Effector memory CD4-positive, alpha-beta T cell (primary cell): ENCODE results near the gene EIF1AX.
"Not testable (repeated sequence)": the region's sequence is repeated elsewhere in the genome, so short reads cannot be mapped to it uniquely, and the experiment has no call there.

Source experiments
- DNase-seq, 3 donors: peaks; one replicate each; pipeline ENCODE4 v3.0.0-alpha.2; 2020
- H3K27ac ChIP-seq: 2 replicates; pipeline ENCODE4 v1.7.0; 2013; ENCODE audit warnings: mild to moderate bottlenecking, low read length, moderate library complexity; ENCODE audit not compliant: insufficient read depth, poor library complexity, severe bottlenecking
- H3K27me3 ChIP-seq: replicated peaks from 2 replicates; pipeline ENCODE4 v1.7.0; 2013; ENCODE audit warnings: mild to moderate bottlenecking, low read length; ENCODE audit not compliant: insufficient read depth, control insufficient read depth, poor library complexity, severe bottlenecking
- H3K36me3 ChIP-seq: 2 replicates; pipeline ENCODE4 v1.7.0; 2013; ENCODE audit warnings: mild to moderate bottlenecking, low read length, moderate library complexity; ENCODE audit not compliant: control insufficient read depth, insufficient read depth
- H3K4me1 ChIP-seq: 2 replicates; pipeline ENCODE4 v1.7.0; 2013; ENCODE audit warnings: low read length, mild to moderate bottlenecking; ENCODE audit not compliant: control insufficient read depth, insufficient read depth, poor library complexity, severe bottlenecking
- H3K4me3 ChIP-seq: 2 replicates; pipeline ENCODE4 v1.7.0; 2013; ENCODE audit warnings: low read length, low read depth, mild to moderate bottlenecking; ENCODE audit not compliant: insufficient read depth, poor library complexity, severe bottlenecking
- H3K9me3 ChIP-seq: 2 replicates; pipeline ENCODE4 v1.7.0; 2013; ENCODE audit warnings: mild to moderate bottlenecking, low read length, moderate library complexity; ENCODE audit not compliant: control insufficient read depth
- total RNA-seq, 3 donors: gene quantifications; one replicate each; lab custom pipeline; 2026; lab: John Stamatoyannopoulos, UW

Gene EIF1AX, protein sequence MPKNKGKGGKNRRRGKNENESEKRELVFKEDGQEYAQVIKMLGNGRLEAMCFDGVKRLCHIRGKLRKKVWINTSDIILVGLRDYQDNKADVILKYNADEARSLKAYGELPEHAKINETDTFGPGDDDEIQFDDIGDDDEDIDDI
- total RNA-seq = 38.3 to 113 (median 66.1) reads per million in 3 donors

DNA sequence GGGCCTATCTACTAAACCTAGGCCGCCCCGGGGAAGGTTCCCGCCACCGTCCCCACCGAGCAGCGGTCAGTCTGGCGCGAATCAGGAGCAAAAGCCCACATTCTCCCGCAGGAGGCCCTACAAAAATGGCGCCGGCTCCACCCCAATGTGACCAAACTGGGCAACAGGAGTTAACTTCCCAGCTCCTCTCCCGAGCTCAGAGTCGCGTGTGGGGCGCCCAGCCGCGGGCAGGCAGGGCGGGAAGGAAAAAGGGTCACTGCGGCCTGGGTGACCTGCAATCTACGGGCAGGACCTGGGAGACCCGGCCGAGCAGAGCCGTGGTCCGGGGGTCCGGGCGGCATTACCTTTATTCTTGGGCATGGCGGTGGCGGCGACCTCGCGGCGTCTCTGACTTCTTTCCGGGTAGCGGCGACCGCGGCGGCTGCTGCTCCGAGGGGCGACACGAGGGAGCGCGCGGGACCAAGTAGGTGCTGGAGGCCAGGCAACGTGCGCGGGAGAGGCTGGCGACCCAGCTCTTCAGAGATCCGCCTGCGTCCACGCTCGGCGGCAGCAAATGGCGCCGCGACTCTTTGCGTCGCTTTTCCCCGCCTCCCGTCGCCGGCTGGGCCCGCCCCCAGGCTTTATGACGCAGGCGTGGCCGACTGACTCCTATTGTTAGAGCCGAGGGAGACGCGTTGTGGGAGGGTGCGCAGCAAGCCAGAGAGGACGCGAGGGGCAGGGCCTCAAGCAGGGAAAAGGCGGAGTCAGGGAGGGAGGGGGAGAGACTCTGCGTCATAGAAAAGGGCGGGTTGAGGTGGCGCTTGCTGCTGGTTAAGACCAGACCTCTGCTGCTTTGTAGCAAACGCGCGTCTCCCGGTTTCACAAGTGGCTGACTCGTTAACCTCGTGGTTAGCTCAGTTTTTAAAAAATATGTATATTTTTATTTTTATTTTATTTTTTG is at the start of gene EIF1AX:
Gene EIF1AX (minus strand): TSS at position 558 of the 940 bp plus-strand sequence. CDS start 198 bp downstream, at position 360.
- no peaks in the 10 kb centered on the region for H3K9me3 ChIP-seq
- H3K27me3 ChIP-seq = no peaks in the 10 kb centered on the region
- H3K27ac ChIP-seq = peak within 1 kb of the TSS; percentile 80
- peak; percentile 92 to 99 (median 93) for DNase-seq
- H3K4me1 ChIP-seq = peaks cover 16% of the 10 kb centered on the region
- peak within 1 kb of the TSS; percentile 98 for H3K4me3 ChIP-seq
- H3K36me3 ChIP-seq = peaks cover 10% of the 10 kb centered on the region

DNA sequence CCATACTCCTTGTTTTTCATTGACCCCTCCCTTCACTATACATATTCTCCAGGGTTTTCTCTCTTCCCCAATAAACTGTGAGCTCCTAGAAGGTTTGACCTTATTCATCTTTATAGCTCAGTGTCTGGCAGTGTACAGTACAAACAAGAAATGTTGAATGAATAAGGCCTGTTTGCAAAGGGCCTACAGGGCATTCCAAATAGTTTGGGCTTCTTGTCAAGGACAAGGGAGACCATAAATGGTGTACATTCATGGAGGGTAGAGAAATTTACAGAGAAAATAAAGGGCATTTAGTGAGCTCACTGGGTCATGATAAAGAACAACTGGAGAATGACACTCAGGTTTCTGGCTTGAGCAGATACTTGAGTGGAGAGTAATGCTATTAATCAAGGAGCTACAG is 47.5 kb upstream of the EIF1AX start:
- Histone ChIP-seq H3K36me3 (peaks cover 4% of the 10 kb centered on the region), H3K27ac (no peak overlapping the region), H3K9me3 (no peaks in the 10 kb centered on the region), H3K4me1 (no peaks in the 10 kb centered on the region), H3K4me3 (no peak overlapping the region), H3K27me3 (no peaks in the 10 kb centered on the region)
- DNase-seq = no peak

DNA sequence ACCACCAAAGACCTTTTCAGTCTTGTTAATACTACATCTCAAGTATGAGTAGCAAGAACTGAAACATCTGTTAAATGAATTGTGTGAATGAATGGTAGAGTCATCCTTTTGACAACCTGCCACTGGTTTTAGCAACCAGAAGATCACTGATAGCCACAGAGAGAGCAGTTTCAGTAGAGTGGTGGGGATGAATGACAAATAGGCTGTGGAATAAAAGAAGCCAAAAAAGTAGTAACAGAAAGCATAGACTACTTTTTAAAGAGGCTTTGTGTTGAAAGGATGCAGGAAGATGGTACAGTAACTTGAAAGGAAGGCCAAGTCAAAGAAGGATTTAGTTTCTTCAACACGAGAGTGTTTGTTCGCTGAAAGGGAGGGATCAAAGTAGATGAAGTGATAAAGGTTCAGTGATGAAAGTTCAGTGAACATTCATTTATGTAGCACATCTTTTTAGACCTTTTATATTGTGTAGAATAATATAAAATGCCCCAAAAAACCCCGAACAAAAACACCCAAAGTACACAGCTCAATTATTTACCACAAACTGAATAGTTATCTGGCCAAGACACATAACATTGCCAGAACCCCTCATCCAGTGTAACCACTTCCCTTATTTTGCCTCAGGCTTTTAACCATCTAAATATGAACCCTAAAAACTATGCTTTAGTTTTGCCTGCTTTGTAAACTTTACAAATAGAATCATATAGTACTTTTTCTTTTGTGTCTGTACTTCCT is 40.1 kb upstream of the EIF1AX start:
- DNase-seq = no peak
- Histone ChIP-seq H3K4me1 (no peaks in the 10 kb centered on the region), H3K27ac (no peak overlapping the region), H3K27me3 (no peaks in the 10 kb centered on the region), H3K36me3 (no peaks in the 10 kb centered on the region), H3K4me3 (no peak overlapping the region), H3K9me3 (no peaks in the 10 kb centered on the region)

DNA sequence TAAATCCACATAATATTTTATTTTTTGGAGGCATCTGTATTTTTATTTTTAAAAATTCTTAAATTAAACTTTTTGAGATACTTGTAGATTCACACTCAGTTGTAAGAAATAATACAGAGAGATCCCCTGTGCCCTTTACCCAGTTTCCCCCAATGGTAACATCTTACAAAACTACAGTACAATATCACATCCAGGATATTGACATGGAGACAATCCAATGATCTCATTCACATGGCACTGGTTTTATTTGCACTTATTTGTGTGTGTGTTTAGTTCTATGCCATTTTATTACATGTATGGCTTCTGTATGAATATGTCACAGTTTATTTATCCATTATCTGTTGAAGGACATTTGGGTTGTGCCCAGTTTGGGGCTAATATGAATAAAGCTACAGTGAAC is 35.5 kb upstream of the EIF1AX start:
- no peak overlapping the region for H3K4me3 ChIP-seq
- no peaks in the 10 kb centered on the region for H3K36me3 ChIP-seq
- no peaks in the 10 kb centered on the region for H3K27me3 ChIP-seq
- no peak overlapping the region for H3K27ac ChIP-seq
- no peaks in the 10 kb centered on the region for H3K4me1 ChIP-seq
- no peaks in the 10 kb centered on the region for H3K9me3 ChIP-seq
- DNase-seq = no peak

DNA sequence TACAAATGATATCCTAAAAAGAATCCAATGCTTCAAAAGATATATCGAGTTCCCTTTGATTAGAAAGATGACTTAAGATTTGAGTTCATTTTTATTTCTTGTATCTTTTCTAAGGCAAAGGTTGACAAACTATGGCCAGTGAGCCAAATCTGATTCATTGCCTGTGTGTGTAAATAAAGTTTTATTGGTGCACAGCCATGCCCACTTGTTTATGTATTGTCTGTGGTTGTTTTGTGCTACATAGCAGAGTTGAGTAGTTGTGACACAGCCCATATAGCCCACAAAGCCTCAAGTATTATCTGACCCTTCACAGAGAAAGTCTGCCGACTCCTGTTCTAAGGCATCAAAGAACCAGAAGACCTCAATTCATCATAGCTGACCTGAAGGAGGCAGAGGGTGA is 32.2 kb upstream of the EIF1AX start:
- Histone ChIP-seq H3K27me3 (no peaks in the 10 kb centered on the region), H3K9me3 (no peaks in the 10 kb centered on the region), H3K4me3 (no peak overlapping the region), H3K27ac (no peak overlapping the region), H3K36me3 (peaks cover 16% of the 10 kb centered on the region), H3K4me1 (no peaks in the 10 kb centered on the region)
- no peak for DNase-seq

DNA sequence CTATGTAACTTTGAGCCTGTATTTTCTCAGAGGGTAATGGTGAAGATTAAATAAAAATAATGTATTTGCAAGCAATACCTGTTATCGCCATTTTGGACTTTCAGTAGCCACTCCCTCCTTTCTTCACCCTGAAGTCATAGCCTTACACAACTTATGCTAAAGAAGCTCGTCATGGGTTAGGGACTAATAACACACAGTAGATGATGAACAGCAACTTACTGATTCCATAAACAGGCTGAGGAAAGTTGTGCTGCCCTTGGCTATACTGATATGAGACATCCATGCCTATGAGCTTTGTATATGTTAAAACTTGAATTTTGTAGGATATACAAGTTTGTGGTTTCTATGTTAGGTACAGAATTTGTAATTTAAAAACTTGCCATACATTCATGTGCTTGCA is 31.7 kb upstream of the EIF1AX start:
- H3K4me3 ChIP-seq = no peak overlapping the region
- H3K9me3 ChIP-seq = no peaks in the 10 kb centered on the region
- no peak for DNase-seq
- H3K27me3 ChIP-seq = no peaks in the 10 kb centered on the region
- H3K27ac ChIP-seq = no peak overlapping the region
- no peaks in the 10 kb centered on the region for H3K4me1 ChIP-seq
- H3K36me3 ChIP-seq = peaks cover 17% of the 10 kb centered on the region

DNA sequence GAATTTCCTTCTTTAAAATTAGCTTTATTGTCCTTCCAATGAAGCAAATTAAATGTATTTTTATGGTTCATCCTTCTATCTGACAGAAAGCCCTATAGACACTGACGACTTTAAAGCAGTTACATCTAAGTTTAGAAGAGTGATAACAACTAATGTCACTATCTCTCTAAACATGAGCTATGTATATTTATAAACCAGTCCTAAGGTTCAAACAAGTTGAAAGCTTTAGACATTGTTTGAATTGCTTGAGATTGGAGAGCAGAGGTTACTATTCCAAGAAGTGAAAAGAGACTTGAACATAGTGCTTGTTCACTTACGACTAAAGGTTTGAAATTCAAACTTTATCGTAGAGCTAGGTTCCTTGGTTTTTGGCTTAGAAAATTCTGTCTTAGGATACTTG is 30.2 kb upstream of the EIF1AX start:
- H3K4me1 ChIP-seq = no peaks in the 10 kb centered on the region
- no peaks in the 10 kb centered on the region for H3K9me3 ChIP-seq
- H3K36me3 ChIP-seq = peaks cover 22% of the 10 kb centered on the region
- no peak overlapping the region for H3K4me3 ChIP-seq
- H3K27ac ChIP-seq = no peak overlapping the region
- no peak for DNase-seq
- no peaks in the 10 kb centered on the region for H3K27me3 ChIP-seq

DNA sequence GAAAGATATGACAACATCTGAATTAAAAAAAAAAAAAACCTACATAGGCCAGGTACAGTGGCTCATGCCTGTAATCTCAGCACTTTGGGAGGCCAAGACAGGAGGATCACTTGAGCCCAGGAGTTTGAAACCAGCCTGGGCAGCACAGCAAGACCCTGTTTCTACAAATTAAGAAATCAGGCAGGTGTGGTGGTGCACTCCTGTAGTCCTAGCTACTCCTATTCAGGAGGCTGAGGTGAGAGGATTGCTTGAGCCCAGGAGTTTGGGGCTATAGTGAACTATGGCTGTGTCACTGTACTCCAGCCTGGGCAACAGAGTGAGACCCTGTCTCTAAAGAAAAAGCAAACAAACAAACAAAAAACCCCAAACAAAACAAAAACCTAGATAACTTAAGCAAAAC is 20.9 kb upstream of the EIF1AX start:
- H3K9me3 ChIP-seq, H3K27me3 ChIP-seq, H3K4me1 ChIP-seq, DNase-seq, H3K27ac ChIP-seq, H3K4me3 ChIP-seq: not testable (repeated sequence)
- H3K36me3 ChIP-seq = peaks cover 21% of the 10 kb centered on the region

DNA sequence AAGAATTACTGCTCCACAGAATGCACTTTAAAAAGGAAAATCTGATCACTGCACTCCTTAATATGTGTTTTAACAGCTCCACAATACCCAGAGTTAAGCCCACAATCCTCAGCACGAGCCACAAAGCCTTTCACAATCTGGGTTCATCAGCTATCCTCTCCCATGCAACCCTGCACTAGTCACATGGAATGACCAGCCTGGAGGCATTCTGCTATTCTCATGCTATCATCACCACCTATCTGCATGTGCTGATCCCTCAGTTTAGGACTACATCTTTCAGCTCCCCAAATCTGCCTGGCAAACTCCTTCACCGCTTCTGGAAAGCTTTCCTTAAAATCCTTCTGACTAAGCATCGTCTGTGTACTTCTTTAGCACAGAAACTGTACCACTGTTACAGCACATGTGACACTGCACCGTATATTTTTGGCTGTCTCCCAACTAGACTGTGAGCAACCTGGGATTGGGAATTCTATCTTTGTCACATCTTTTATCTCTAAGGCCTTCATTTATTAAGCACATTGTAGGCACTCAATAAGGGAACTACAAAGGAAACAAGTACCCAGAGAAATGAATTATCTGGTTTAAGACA is 18.3 kb upstream of the EIF1AX start:
- no peaks in the 10 kb centered on the region for H3K9me3 ChIP-seq
- no peak overlapping the region for H3K27ac ChIP-seq
- H3K27me3 ChIP-seq = no peaks in the 10 kb centered on the region
- peaks cover 28% of the 10 kb centered on the region for H3K36me3 ChIP-seq
- no peak for DNase-seq
- H3K4me3 ChIP-seq = no peak overlapping the region
- H3K4me1 ChIP-seq = no peaks in the 10 kb centered on the region
